HPDE6-E6E7 (cell line): Measurements from ENCODE around the gene CYB5A.

Experiments
- DNase-seq: peaks from one replicate; pipeline ENCODE4 v3.0.0; 2011; ENCODE audit warnings: missing footprints; ENCODE audit errors: extremely low spot score

The CYB5A gene

DNA sequence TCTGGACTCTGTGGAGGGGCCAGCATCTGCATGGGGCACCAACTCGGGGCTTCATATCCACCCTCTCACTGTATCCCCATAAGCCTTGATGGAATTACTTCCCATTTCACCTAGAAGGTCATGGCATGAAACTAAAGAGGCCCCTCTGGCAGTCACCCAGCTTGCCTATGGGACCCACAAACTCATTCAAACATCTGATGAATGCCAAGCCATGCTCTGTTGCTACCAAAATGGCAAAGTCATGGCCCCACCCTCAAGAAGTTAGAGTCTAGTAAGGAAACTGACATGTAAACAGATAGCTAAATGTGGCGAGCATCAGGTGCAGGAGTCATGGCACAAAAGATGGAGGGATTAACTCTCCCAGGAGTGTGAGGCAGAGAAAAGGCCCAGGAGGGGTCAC lies 14.5 kb downstream of the CYB5A start:
- DNase-seq, result no peak

DNA sequence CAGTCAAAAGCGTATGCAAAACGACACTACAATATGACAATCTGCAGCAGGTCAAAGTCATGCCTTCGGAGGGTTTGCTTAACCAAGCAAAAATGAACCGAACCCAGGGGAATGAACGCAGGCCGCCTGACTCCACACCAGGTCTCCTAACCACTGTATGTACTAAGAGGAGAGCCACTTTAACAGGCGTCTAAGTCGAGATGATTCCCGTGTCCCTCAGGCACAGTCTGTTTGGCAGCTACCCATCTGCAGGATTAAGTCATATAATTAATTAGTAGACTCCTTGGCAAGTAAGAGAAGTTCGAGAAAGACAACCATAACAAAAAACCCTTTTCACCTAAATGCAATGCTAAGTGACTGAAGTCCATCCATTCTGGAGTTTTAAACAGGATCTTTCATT lies 15.2 kb downstream of the CYB5A start:
- DNase-seq, result no peak

DNA sequence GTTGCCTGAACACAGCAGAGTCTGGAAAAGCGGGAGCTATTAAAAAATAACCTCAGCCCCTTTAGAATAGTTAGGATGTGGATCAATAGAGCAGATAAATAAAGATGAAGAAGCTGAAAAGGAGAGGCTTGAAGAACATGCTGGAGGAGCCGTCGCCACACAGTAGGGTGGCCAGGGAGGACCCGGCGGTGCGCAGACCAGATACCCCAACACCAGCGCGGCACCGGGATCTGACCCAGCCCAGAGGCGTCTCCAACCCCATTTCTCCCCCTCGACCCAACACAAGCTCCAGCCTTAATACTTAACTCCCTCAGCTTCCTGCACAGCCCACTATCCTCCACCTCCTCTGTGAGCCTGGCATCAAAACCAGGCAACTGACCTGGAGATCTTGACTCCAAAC lies 16.0 kb downstream of the CYB5A start:
- no peak for DNase-seq

DNA sequence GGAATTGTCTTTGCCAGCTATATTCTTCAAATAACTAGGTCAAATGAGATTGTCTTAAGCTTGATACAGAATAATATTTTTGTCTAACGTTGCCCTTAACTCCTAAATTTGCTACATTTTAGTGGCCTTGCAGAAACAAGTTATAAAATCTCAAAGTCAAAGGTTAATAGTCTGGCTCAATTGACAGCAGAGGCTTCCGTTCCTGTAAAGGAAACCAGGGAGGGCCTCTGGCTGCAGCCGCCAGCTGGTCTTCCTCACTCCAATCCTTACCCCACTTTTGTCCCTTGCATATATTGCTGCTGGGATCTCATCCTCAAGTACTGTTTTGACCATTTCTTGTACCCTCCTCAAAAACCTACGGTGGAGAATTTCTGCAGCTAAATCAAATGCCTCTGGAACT lies 17.1 kb downstream of the CYB5A start:
- no peak for DNase-seq

DNA sequence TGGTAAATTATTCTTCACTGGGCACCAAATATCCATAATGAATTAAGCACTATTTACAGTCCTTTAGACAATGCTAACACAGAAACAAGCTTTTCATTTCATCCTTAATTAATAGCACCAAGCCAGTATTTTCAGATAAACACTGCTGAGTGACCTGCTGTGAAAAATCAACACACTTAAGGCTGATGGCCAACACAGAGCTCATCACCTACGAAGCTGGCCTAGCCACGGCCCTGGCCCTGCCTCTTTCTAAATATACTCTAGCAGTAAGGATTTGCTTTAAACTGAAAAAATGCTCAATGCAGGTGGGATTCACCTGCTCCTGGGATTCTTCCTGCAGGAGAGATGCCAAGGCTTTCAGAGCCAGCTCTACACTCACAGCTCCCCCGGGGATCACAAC lies 18.4 kb downstream of the CYB5A start:
- no peak for DNase-seq

DNA sequence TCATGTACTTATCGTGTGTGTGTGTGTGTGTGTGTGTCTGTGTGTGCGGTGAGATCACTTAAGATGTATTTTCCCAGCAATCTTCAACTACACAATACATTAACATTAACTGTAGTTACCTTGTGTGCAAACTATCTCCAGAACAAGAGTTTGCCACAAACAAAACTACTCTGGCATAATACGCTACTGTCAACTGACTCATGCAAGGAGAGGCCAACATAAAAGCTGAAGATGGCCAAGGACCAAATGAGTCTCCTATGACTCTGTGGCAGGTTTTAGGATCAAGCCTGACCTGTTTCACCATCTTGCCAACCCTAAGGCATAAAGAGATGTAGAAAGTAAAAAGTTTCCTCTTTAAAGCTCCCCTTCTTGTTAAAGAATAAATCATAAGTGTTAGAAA lies 20.1 kb downstream of the CYB5A start:
- no peak for DNase-seq

DNA sequence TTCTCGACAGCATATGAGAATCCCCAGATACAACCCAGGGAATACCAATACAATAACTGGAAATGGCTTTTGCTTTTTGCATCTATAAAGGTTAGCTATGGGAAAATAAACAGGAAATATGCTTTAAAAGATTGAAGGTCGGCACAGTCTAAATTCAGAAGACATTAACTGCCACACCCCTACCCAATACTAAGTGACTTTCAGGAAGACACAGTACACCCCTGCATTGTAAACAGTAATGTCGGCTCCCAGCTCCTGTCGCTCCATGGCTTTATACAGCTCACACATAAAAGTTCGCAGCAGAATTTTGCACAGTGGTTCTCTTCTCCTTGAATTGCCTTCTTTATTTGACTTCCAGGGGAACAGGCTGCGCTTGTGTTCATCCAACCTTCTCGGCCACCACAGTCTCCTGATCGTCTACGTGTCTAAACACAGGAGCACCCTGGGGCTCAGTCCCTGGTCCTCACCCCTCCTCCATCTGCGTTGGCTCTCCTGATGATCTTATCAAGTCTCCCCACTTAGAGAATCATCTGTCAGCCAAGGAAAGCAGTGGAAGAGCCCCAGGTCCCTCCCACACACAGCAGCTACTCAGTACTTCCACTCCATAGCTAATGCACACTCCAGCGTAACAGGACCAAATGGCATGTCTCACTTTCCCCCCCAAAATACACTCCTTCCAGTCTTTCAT lies 22.7 kb downstream of the CYB5A start:
- DNase-seq, result no peak

DNA sequence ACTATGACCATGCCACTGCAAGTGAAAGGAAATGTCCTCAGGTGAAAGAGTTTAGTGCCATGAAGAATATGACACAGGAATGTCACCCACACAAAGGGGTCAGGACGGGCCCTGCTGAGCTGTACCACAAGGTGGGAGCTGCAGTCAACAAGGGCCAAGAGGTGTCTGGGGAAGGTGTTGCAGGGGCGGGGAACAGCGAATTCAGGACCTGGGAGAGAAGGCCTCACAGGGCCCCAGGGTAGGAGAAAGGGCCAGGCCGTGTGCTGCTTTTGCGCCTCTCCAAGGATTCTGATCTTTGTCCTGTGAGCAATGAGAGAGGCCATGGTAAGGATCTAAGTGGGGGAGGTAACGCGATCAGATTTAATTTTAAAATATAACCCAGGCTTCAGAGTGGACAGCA lies 23.6 kb downstream of the CYB5A start:
- DNase-seq, result no peak

DNA sequence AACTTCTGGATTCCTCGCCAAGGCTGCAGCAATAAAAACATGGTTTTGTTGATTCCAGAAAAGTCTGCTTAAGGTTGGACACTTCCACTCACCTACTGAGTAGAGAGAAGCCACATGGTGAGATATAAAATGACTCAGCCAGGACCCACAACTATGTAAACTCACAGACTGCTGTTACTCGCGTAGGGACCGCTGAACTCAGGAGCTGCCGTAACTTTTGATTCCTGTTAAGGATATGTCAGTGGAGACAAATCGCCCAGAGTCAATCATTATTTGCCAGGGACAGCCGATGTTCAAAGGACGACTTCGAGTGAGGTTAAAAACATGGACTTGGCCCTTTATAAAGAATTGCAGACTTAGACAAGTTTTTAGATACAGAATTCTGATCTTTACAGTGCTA lies 25.6 kb downstream of the CYB5A start:
- DNase-seq, result no peak

DNA sequence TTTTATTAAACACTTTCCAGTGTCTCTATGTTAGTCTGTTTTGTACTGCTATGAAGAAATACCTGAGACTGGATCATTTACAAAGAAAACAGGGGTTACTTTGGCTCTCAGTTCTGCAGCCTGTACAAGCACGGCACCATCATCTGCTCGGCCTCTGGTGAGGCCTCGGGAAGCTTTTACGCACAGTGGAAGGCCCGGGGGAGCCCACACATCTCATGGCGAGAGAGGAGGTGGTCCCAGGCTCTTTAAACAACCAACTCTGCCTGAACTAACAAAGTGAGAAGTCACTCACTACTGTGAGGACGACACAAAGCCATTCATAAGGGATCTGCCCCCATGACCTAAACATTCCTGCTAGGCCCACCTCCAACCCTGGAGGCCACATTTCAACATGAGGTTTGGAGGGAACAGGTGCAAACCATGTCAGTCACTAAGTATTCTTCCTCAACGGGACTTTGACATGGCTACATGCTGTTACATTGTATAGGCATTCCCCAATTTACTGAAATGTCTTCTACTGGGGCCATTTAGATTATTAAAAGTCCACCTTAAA lies 26.1 kb downstream of the CYB5A start:
- no peak for DNase-seq

DNA sequence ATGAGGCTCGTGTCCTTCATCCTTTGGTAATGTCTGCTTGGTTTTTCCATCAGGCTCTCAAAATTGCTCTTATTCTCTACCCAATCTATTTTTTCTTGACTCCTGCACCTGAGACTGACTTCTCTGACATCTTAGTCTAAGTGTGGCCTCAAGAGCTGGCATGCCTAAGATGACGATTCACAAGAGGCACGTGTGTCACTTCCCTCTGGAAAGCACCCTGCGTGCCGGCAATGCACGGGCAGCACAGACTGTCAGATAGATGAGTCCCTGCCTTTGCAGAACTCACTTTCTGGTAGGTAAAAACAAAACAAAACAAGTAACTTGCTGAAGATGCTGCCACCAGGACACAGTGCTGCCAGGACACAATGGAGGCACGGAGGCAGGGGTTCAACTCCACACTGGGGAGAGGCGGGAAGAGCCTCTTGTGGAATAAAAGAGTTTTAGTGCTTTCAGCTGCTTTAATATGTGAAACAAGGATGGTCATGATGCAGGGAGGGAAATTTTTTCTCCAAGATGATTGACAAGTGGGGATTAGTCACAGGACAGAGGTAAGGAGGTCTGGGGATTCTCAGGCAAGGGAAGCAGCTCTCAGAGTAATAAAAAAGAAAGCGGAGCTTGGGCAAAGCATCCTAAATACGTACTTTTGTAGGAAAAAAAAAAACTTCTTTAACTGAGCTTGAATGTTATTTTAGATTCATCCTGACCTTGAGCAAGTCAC lies 27.3 kb downstream of the CYB5A start:
- no peak for DNase-seq

DNA sequence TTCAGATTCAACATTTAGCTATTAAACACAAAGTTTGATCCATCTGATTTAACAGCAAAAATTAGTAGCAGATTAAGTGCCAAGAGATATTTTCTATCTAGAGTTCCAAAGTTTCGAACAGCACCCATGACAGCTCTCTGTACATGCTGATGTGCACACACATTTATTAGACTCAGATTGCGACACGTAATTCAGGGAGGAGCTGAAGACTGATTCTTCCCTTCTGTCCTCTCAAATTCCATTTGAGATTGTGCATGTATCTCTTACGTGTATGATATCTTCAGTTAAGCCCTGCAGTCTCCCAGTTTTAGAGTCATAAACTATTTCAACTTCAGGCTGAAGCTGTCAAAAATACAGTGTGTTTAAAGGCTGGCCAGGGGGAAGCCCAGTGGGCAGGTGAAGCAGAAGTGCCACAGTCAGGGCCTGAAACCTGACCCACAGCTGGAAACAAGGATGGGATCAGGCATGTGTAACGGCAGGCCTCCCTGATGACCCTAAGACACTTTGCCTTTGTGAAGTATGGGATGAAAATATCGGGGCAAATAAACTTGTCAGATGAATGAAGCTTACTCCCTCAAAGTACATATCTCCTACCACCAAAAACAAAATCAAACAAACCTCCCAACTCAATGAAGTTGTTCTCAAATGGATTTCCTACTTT lies 30.6 kb downstream of the CYB5A start:
- DNase-seq, result no peak

DNA sequence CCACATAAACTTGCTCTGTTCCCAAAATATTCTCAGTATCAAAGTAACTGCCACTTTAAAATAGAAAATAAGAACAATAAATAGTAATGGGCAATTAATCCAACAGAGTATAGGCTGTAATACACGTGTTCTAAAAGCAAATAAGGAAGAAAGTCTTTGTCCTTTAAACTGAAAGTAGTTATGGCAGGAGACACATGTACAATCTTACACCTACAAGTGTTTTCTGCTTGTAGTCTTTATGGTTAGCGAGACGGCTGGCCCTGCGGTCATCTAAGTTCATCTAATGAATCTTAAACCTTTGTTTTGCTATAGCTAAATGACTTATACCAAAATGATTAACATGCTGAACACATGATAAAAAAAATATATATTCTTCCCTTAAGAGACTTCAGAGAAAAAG lies 32.4 kb downstream of the CYB5A start:
- DNase-seq, result no peak

DNA sequence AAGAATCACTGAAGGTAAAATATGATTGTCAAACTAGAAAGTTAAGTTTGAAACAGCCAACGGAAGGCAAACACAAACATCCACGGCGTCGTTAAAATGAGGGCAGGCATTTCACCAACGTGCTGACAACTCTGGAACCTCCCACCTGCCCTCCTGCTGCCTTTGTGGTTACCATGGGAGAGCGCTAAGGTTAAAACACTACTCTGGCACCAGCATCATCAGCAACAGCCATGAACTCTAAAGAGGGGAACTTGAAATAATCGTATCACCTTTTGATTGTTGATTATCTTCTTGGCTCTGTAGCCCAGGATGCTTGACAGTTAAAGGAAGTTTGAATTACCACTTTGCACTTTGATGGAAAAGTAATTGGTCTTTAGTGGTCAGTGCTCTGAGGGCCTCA lies 34.7 kb downstream of the CYB5A start:
- DNase-seq, result no peak

DNA sequence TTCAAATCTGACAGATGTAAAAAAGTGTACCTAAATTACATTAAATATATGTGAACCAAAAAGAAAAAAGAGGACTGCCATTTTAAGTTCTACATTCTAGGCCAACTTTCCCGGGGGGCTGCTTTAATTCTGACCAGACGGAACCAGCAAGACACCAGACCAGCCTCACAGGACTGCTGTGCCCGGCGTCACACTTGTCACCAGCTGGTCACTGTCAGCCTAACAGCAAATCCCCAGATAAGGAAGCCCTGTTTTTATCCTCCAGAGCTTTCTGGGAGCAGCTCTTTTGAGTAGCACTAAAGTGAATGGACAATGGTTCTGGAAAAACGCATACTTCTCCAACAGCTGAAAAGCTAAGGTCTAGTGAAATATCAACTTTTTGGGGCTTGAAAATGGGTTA lies 35.6 kb downstream of the CYB5A start:
- DNase-seq, result no peak

DNA sequence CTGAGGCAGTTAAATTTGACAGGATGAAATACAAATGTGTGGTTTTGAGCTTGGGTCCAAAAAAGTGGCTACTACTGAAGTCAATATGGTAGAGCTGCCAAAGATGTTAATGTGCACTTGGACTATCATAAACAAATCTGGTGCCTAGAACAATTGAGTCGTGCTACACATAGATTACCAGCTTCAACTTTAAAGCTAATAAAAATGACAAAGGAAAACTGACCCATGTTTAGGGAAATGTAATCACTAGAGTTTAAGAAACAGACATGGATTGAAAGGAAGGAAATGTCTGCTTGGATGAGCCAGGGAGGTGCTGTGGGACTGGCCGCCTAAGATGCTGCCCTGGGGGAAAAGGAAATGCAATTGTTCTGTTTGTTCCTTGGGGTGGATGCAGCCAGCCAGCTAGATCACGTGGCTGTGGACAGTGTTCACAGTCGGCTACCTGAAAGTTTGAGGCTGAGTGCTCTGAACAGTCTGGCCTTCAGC lies 36.6 kb downstream of the CYB5A start:
- DNase-seq, result no peak

DNA sequence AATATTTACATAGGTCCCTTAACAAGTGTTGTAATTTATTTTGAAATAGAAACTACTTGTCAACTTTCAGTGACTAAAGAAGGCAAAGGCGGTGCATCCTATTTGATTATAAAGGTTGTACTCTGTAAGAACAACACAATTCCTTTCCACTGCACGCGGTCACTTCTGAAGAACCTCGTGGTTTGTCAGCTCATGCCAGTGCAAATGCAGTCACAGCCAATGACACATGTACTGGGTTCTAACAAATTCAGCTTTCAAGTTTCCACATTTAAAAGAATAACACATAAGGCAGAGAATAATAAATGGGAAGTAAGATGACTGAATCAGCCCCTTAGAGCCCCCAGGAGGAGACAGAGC lies 39.7 kb downstream of the CYB5A start:
- DNase-seq, result no peak

DNA sequence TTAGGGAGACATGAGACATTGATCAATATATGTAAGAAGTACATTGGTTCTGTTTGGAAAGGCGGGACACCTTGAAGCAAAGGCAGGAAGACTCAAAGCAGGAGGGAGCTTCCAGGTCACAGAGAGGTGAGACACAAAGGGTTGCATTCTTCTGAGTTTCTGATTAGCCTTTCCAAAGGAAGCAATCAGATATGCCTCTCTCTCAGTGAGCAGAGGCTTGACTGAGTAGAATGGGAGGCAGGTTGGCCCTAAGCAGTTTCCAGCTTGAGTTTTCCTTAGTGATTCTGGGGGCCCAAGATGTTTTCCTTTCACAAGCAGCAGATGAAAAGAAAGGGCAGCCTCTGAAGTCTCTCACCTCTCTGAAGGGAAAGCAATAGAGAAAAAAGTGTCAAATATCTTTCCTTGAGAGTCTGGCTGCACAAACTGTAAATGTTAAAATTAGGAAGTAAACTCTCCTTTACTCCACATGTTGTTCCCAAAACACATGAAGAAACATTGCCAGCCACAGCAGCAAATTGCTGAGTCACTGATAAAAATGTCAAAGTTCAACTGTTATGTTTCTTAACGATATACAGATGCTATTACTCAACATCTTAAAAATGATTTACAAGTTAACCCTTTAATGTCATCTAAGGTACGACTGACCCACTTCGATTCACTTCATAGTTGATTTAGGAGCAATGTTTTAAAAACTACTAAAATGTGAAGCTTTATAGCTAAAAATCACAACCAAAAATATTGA lies 40.3 kb downstream of the CYB5A start:
- DNase-seq, result no peak

DNA sequence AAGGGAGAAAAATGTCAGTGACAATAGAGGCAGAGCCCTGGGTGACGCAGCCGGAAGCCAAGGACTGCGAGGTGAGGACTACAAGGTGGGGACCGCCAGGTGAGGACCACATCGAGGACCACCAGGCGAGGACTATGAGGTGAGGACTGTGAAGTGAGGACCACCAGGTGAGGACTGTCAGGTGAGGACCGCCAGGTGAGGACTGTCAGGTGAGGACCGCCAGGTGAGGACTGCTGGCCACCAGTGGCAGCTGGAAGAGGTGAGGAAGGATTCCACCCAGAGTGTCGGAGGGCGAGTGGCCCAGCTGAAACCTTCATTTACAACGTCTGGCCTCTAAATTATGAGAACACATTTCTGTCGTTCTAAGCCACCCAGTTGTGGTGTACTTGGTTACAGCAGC lies 41.6 kb downstream of the CYB5A start:
- no peak for DNase-seq

DNA sequence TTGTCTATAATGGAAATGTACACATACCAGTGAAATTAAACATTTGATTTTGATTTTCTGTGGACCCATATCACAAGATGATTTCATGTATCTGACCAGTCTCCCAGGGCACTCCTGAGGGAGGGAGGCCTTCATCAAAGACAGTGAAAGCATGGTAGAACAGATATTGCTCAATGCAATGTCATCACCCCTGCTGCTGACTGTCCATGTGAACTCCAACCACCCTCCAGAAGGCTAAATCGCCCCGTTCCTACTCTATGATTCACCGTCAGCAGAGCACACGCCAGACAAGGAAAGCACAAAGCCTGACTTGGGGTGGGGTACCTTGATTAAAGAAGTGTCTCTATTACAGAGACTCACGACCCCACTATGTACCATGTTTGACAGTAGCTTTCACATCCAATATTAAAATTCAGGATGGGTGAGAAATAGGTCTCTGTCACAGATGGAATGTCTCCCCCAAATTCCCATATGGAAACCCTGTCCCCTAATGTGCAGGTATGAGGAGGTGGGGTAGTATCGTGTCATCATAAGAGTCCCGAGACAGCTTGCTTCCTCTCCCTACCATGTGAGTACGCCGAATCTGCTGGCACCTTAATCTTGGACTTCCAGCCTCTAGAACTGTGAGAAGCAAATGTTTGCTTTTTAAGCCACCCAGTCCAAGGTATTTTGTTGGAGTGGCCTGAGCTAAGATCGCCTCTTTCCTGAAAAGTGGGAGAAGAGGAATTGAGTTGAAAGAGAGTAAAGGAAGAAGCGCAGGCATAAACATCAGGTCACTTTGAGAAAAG lies 42.4 kb downstream of the CYB5A start:
- DNase-seq, result peak; percentile 75

DNA sequence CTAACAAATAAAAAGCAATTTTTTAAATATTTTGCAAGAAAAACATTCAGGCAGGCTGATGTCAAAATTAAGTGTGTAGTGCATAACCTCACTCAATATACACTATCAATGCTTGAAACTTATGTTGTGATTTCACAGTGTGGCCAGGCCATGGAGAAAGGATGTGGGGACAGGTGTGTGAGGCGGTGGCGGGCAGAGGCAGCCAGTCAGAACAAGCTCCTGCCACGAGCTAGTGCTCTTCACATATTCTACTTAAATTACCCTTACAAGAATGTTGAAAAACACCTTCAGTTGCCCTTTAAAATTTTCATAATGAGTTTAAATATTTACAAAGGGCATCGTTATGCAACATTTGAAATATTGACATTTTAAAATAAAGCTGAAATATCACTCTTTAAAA lies 43.2 kb downstream of the CYB5A start:
- no peak for DNase-seq
